Activated CD4-positive, alpha-beta T cell treated with anti-CD3 and anti-CD28 coated beads, Interleukin-2, amount 10 ng/mL, durations not matched to agents 24 days and 14 days (primary cell): ENCODE measurements around the gene DLGAP1. TPM values are rescaled to one million over a fixed set of nuclear protein-coding genes. Genes with fewer than 3 reads are reported as not detected.
"Not testable (repeated sequence)": the region's sequence is repeated elsewhere in the genome, so short reads cannot be mapped to it uniquely, and the experiment has no call there.

Experiments
- DNase-seq: peaks from one replicate; pipeline ENCODE4 v3.0.0; 2022
- H3K27ac Mint-ChIP-seq: one replicate; pipeline ENCODE4 v1.8.0; 2022; ENCODE audit warnings: mild to moderate bottlenecking, mixed read lengths
- H3K27me3 Mint-ChIP-seq: one replicate; pipeline ENCODE4 v1.8.0; 2022; ENCODE audit warnings: mixed read lengths
- H3K36me3 Mint-ChIP-seq: one replicate; pipeline ENCODE4 v1.8.0; 2022; ENCODE audit warnings: low read depth, mild to moderate bottlenecking, mixed read lengths
- H3K4me1 Mint-ChIP-seq: one replicate; pipeline ENCODE4 v1.8.0; 2021; ENCODE audit warnings: mixed read lengths
- H3K4me3 Mint-ChIP-seq: one replicate; pipeline ENCODE4 v1.8.0; 2022; ENCODE audit warnings: mild to moderate bottlenecking, moderate library complexity, mixed read lengths
- H3K9me3 Mint-ChIP-seq: one replicate; pipeline ENCODE4 v1.8.0; 2021; ENCODE audit warnings: mixed read lengths
- intact Hi-C: fragments of 100-400 bp; cut with micrococcal nuclease; formaldehyde crosslinking; loops from one replicate; pipeline ENCODE4 v1.15.1; 2023
- total RNA-seq: library from RNA; stranded (reverse); gene quantifications from 2 replicates; pipeline ENCODE4 v1.2.3, GENCODE V29; 2022

DLGAP1 gene
- total RNA-seq, 1 donor from 2014 or later = 1.5 TPM

GRCh38 chr18:4293337-4293736 is 161.8 kb downstream of the DLGAP1 start:
- no peaks in the 10 kb centered on the region for H3K36me3 Mint-ChIP-seq
- no peaks in the 10 kb centered on the region for H3K27me3 Mint-ChIP-seq
- no peak overlapping the region for H3K27ac Mint-ChIP-seq
- intact Hi-C loops = no loop called here
- no peak overlapping the region for H3K4me3 Mint-ChIP-seq
- no peaks in the 10 kb centered on the region for H3K4me1 Mint-ChIP-seq
- H3K9me3 Mint-ChIP-seq = no peaks in the 10 kb centered on the region
- no peak for DNase-seq

DNA sequence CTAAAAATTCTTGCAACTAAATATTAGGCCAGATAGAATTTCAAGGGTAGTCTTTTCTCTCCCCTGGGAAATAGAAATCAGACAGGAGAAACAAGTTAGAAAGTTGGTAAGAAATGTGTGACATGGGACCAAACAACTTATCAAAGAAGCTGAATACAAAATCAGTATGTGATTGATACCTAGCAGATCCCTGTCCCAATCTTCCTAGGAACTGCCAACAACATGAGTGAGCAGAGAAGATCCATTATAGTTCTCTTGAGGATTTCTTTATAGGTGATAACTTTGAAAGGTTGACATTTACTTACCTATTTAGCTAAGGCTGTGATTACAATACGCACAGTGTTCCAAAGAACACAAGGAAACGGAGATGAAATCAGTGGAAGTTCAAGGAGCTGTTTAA is 162.4 kb downstream of the DLGAP1 start:
- Mint-ChIP-seq H3K27me3 (no peaks in the 10 kb centered on the region), H3K4me1 (no peaks in the 10 kb centered on the region), H3K27ac (no peak overlapping the region), H3K36me3 (no peaks in the 10 kb centered on the region), H3K9me3 (no peaks in the 10 kb centered on the region), H3K4me3 (no peak overlapping the region)
- intact Hi-C loops = no loop called here
- DNase-seq = no peak

DNA sequence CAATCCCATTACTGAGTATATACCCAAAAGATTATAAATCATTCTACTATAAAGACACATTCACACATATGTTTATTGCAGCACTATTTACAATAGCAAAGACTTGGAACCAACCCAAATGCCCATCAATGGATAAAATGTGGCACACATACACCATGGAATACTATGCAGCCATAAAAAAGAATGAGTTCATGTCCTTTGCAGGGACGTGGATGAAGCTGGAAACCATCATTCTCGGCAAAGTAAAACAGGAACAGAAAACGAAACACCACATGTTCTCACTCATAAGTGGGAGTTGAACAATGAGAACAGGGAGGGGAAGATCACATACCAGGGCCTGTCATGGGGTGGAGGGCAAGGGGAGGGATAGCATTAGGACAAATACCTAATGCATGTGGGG is 167.8 kb downstream of the DLGAP1 start:
- DNase-seq, H3K4me1 Mint-ChIP-seq, H3K4me3 Mint-ChIP-seq, H3K36me3 Mint-ChIP-seq, H3K9me3 Mint-ChIP-seq, intact Hi-C loops, H3K27me3 Mint-ChIP-seq, H3K27ac Mint-ChIP-seq: not testable (repeated sequence)

DNA sequence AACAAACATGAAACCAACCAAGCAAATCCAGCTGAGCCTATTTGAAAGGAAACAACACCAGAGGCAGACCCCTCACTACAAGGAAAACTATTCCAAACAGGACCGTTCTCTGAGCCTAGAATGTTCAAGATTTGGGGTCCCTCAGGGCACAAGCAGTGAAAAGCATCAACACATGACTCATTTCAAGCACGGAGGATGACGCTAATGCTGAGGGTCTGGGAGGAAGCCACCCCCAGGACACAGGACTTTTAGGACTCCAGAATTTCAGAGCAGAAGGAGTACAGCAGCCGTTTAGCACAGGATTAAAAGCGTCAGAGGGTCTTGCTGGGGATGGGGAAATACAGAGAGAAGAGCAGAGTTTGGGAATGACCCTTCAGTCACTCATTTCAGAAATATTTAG is 168.9 kb downstream of the DLGAP1 start:
- Mint-ChIP-seq H3K4me3 (no peak overlapping the region), H3K27me3 (no peaks in the 10 kb centered on the region), H3K4me1 (no peaks in the 10 kb centered on the region), H3K27ac (no peak overlapping the region), H3K9me3 (no peaks in the 10 kb centered on the region), H3K36me3 (no peaks in the 10 kb centered on the region)
- no peak for DNase-seq
- intact Hi-C loops = no loop called here

- Mint-ChIP-seq H3K36me3 (no peaks in the 10 kb centered on the region), H3K27me3 (no peaks in the 10 kb centered on the region), H3K27ac (no peak overlapping the region), H3K4me1 (no peaks in the 10 kb centered on the region), H3K9me3 (no peaks in the 10 kb centered on the region), H3K4me3 (no peak overlapping the region)
- DNase-seq = no peak
- intact Hi-C loops = no loop called here
These were observed 169.6 kb downstream of the DLGAP1 start for GRCh38 chr18:4285525-4285924.

DNA sequence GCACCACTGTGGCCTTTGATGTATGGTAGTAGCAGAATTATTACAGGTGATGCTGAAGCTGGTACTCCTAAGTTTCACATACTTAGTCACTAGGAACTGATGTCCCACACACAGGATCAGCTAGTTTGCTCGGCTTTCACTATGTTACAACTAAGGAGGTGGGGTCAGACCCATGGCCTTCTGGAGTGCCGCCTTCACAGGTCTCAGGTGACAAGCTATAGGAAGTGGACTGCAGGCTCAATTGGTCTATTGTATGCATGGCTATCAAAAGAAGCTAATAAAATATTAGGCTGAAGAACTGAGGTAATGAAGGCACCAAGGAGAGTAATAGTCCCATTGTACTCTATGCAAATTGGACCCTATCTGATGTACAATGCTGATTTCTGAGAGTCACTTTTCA is 170.6 kb downstream of the DLGAP1 start:
- Mint-ChIP-seq H3K9me3 (no peaks in the 10 kb centered on the region), H3K27ac (no peak overlapping the region), H3K27me3 (no peaks in the 10 kb centered on the region), H3K4me3 (no peak overlapping the region), H3K4me1 (no peaks in the 10 kb centered on the region), H3K36me3 (no peaks in the 10 kb centered on the region)
- DNase-seq = no peak
- intact Hi-C loops = no loop called here

- H3K4me1 Mint-ChIP-seq = no peaks in the 10 kb centered on the region
- H3K36me3 Mint-ChIP-seq = no peaks in the 10 kb centered on the region
- H3K9me3 Mint-ChIP-seq = no peaks in the 10 kb centered on the region
- H3K4me3 Mint-ChIP-seq = no peak overlapping the region
- H3K27ac Mint-ChIP-seq = no peak overlapping the region
- H3K27me3 Mint-ChIP-seq = no peaks in the 10 kb centered on the region
- DNase-seq = no peak
- intact Hi-C loops = no loop called here
These were observed 171.3 kb downstream of the DLGAP1 start for GRCh38 chr18:4283746-4284291.

GRCh38 chr18:4282954-4283353 is 172.2 kb downstream of the DLGAP1 start:
- no peak for DNase-seq
- no peaks in the 10 kb centered on the region for H3K36me3 Mint-ChIP-seq
- H3K4me3 Mint-ChIP-seq = no peak overlapping the region
- no peaks in the 10 kb centered on the region for H3K27me3 Mint-ChIP-seq
- no peaks in the 10 kb centered on the region for H3K9me3 Mint-ChIP-seq
- intact Hi-C loops = no loop called here
- no peak overlapping the region for H3K27ac Mint-ChIP-seq
- H3K4me1 Mint-ChIP-seq = no peaks in the 10 kb centered on the region

- H3K9me3 Mint-ChIP-seq = no peaks in the 10 kb centered on the region
- no peak for DNase-seq
- no peaks in the 10 kb centered on the region for H3K36me3 Mint-ChIP-seq
- H3K27me3 Mint-ChIP-seq = no peaks in the 10 kb centered on the region
- no peaks in the 10 kb centered on the region for H3K4me1 Mint-ChIP-seq
- no peak overlapping the region for H3K27ac Mint-ChIP-seq
- intact Hi-C loops = loop anchor here (10.0 kb wide), 1 partner anchor 62 kb away; no protein-coding TSS in a partner anchor
- no peak overlapping the region for H3K4me3 Mint-ChIP-seq
These were observed 178.0 kb downstream of the DLGAP1 start for GRCh38 chr18:4276953-4277585.

DNA sequence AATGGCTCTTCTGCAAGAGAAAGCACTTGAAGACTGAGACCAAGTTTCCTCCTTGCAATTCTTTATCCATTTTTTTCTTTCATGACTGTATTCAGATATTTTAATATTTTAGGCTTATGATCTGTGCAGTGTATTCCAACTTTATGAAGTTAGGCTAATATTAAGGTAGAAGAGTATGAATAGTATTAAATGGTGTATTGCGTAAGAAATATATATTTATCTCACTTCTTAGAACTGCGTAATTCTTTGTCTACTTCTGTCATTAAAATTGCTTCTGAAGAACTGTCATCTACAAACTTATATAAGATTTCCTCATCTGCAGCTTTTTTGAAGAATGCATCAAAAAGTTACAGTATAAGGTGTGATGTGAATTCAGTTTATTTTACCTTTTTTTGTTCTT is 183.2 kb downstream of the DLGAP1 start:
- Mint-ChIP-seq H3K36me3 (no peaks in the 10 kb centered on the region), H3K9me3 (no peaks in the 10 kb centered on the region), H3K27me3 (no peaks in the 10 kb centered on the region), H3K27ac (no peak overlapping the region), H3K4me3 (no peak overlapping the region), H3K4me1 (no peaks in the 10 kb centered on the region)
- intact Hi-C loops = loop anchor here (10.0 kb wide), 1 partner anchor 57 kb away; no protein-coding TSS in a partner anchor
- no peak for DNase-seq

DNA sequence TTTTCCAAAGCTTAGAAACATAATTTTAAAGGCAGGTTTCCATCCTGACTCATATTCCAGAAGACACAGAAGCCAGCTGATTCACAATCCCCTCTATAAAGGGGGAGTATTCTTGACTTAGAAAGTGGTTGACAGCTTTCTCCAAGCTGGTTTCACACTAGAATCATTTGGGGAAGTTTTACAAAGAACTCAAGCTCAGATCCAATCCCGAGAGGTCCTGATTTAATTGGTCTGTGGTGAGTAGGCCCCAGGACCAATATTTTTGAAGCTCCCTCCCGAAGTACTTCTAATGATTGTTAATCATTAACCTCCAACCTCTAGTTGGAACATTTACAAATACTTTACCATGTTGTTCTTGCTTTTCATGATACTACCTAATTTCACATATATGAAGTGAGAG is 184.1 kb downstream of the DLGAP1 start:
- no peak for DNase-seq
- no peaks in the 10 kb centered on the region for H3K36me3 Mint-ChIP-seq
- H3K27me3 Mint-ChIP-seq = no peaks in the 10 kb centered on the region
- H3K9me3 Mint-ChIP-seq = no peaks in the 10 kb centered on the region
- no peaks in the 10 kb centered on the region for H3K4me1 Mint-ChIP-seq
- intact Hi-C loops = loop anchor here (10.0 kb wide), 1 partner anchor 56 kb away; no protein-coding TSS in a partner anchor
- H3K27ac Mint-ChIP-seq = no peak overlapping the region
- no peak overlapping the region for H3K4me3 Mint-ChIP-seq

GRCh38 chr18:4270016-4270415 is 185.1 kb downstream of the DLGAP1 start:
- intact Hi-C loops = loop anchor here (10.0 kb wide), 1 partner anchor 55 kb away; no protein-coding TSS in a partner anchor
- no peaks in the 10 kb centered on the region for H3K36me3 Mint-ChIP-seq
- no peak for DNase-seq

DNA sequence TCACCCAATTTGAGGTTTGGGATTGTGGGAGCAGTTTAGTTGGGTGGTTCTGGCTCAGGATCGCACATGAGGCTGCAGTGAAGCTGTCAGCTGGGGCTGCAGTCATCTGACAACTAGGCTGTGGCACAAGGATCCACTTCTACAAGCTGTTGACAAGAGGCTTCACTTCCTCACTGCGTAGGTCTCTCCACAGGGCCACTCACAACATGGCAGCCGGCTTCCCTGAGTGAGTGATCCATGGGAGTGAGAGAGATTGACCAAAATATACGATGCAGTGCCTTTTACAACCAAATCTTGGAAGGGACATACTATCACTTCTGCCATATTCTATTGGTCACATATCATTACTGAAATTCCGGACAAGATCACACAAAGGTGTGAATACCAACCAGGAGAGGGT is 187.5 kb downstream of the DLGAP1 start:
- Mint-ChIP-seq H3K4me1 (no peaks in the 10 kb centered on the region), H3K27me3 (no peaks in the 10 kb centered on the region), H3K27ac (no peak overlapping the region), H3K36me3 (no peaks in the 10 kb centered on the region), H3K9me3 (no peaks in the 10 kb centered on the region), H3K4me3 (no peak overlapping the region)
- intact Hi-C loops = no loop called here
- DNase-seq = no peak

More at GRCh38 chr18:4270016-4270415, 185.1 kb downstream of the DLGAP1 start:
- H3K4me3 Mint-ChIP-seq = no peak overlapping the region
- H3K27ac Mint-ChIP-seq = no peak overlapping the region
- no peaks in the 10 kb centered on the region for H3K27me3 Mint-ChIP-seq
- H3K4me1 Mint-ChIP-seq = no peaks in the 10 kb centered on the region
- H3K9me3 Mint-ChIP-seq = no peaks in the 10 kb centered on the region

- intact Hi-C loops = no loop called here
- H3K27me3 Mint-ChIP-seq = no peaks in the 10 kb centered on the region
- no peaks in the 10 kb centered on the region for H3K9me3 Mint-ChIP-seq
- H3K4me1 Mint-ChIP-seq = no peaks in the 10 kb centered on the region
- H3K4me3 Mint-ChIP-seq = no peak overlapping the region
- DNase-seq = no peak
- no peak overlapping the region for H3K27ac Mint-ChIP-seq
- no peaks in the 10 kb centered on the region for H3K36me3 Mint-ChIP-seq
These were observed 190.7 kb downstream of the DLGAP1 start for GRCh38 chr18:4264347-4264791.

- Mint-ChIP-seq H3K36me3 (no peaks in the 10 kb centered on the region), H3K27ac (no peak overlapping the region), H3K27me3 (no peaks in the 10 kb centered on the region), H3K4me1 (peaks cover 2% of the 10 kb centered on the region), H3K9me3 (no peaks in the 10 kb centered on the region), H3K4me3 (no peak overlapping the region)
- intact Hi-C loops = no loop called here
- DNase-seq = no peak
These were observed 195.0 kb downstream of the DLGAP1 start for GRCh38 chr18:4260107-4260506.
